GM11168 (cell line): Measurements from ENCODE around the gene KRTAP9-9.
"Not testable (repeated sequence)": the region's sequence is repeated elsewhere in the genome, so short reads cannot be mapped to it uniquely, and the experiment has no call there.

Source experiments
- in situ Hi-C: fragments of 300-500 bp; cut with MboI; formaldehyde crosslinking; loops from one replicate; pipeline ENCODE4 v1.12.0; 2022; ENCODE audit warnings: low sequenced_read_pairs; ENCODE audit not compliant: unreplicated experiment

KRTAP9-9 gene

DNA sequence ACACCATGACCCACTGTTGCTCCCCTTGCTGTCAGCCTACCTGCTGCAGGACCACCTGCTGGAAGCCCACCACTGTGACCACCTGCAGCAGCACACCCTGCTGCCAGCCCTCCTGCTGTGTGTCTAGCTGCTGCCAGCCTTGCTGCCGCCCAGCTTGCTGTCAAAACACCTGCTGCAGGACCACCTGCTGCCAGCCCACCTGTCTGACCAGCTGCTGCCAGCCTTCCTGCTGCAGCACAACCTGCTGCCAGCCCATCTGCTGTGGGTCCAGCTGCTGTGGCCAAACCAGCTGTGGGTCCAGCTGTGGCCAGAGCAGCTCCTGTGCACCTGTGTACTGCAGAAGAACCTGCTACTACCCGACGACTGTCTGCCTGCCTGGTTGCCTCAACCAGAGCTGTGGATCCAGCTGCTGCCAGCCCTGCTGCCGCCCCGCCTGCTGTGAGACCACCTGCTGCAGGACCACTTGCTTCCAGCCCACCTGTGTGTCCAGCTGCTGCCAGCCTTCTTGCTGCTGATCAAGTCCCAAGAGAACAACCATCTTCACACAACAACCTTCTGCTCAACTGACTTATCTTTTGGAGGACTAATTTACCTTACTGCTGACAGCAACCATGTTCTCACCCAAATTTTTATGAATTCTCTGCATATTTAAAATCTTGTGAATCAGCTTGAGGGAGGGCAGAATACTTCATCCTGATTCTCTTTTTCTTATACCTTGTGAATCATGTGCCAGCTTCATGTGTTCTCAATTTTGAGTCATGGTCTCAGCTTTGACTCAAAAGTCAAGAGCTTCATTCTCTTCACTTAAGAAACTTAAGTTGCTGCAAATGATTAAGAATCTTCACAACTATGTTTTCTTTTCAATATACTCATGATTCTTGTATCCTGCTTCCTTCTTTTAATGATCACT, at the start of gene KRTAP9-9:
Gene KRTAP9-9 (plus strand): TSS at position 4 of the 910 bp plus-strand sequence.
- in situ Hi-C loops: not testable (repeated sequence)

DNA sequence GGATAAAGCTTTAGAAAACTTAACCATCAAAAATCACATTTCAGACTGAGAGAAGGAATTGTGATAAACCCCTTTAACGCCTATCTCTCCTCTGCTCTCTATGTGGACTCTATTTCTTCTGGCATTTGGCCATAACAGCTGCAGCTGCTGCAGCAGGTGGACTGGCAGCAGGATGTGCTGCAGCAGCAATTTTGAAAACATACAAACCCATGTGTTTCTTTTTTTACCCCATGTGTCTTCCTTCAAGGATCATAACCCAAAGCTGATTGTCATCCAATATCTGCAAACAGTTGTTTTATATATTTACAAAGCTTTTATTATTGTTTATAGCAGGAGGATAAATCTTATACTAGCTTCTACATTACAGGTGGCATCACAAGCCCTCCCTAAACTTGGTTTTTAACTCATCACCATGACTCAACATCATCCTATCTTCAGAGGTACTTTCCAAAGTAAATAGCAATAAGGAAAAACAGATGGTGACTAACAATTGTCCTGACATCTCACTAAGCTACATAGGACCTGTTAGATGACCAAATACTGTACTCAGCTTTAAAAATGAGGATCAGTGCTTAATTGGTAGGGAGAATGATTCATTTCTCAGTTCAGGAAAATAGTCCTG, 43.2 kb upstream of the KRTAP9-9 start:
- in situ Hi-C loops: no loop called here

DNA sequence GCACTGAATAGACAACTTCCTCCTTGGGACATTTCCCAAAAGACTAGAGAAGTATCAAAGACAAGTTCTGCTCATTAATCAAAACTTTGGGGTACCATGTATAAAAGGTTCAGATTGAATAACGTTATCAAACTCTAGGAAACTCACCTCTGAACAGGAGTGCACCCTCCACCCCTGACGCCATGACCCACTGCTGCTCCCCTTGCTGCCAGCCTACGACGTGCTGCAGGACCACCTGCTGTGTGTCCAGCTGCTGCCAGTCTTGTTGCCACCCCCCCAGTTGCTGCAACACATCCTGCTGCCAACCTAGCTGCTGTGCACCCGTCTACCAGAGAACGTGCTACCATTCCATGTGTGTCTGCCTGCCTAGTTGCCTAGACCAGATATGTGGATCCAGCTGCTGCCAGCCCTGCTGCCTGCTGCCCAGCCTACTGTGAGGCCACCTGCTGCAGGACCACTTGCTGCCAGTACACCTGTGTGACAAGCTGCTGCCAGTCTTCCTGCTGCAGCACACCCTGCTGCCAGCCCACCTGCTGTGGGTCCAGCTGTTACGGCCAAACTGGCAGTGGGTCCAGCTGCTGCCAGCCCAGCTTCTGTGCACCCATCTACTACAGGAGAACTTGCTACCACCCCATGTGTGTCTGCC, 42.5 kb upstream of the KRTAP9-9 start:
- in situ Hi-C loops: no loop called here

DNA sequence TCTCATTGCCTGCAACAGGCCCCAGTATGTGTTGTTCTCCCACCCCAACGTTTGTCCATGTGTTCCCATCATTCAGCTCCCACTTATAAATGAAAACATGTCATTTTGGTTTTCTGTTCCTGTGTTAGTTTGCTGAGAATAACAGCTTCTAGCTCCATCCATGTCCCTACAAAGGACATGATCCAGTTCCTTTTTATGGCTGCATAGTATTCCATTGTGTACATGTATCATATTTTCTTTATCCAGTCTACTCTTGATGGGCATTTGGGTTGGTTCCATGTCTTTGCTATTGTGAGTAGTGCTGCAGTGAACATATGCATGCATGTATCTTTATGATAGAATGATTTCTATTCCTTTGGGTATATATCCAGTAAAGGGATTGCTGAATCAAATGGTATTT, 39.5 kb upstream of the KRTAP9-9 start:
- in situ Hi-C loops: no loop called here

DNA sequence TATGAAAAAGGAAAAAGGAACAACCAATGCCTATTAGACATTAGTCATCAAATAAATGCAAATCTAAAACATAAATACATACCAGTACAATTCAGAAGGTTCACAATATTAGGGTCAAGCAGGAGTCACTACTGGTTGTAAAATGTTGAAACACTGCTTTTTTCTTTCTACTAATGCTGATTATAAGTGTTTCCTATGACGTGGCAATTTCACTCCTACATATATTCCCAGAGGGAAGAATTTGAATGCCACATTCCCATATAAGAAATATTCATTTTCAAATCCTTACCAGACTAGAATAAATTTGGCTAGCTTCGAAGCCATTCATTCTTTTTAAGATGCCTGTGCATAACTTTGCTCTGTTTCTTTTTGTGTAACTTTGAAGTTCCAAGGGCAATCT, 31.4 kb upstream of the KRTAP9-9 start:
- in situ Hi-C loops: no loop called here

DNA sequence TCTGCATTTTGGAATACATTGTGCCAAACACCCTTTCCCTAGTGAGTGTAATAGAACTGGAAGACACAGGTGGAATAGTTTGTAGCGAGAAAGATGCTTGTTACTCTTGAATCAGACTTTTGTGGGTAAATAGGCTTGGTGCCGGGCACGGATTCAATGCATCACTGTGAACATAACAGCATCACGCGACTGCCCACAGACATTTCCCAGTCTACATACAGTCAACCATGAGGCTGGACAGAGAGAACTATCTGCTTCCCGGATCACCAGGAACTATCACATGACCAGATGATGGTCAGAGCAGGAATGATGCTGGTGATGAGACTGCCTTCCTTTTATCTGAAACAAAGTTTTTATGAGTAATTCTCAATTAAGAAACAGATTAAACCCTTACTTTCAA, 29.1 kb upstream of the KRTAP9-9 start:
- in situ Hi-C loops: no loop called here

DNA sequence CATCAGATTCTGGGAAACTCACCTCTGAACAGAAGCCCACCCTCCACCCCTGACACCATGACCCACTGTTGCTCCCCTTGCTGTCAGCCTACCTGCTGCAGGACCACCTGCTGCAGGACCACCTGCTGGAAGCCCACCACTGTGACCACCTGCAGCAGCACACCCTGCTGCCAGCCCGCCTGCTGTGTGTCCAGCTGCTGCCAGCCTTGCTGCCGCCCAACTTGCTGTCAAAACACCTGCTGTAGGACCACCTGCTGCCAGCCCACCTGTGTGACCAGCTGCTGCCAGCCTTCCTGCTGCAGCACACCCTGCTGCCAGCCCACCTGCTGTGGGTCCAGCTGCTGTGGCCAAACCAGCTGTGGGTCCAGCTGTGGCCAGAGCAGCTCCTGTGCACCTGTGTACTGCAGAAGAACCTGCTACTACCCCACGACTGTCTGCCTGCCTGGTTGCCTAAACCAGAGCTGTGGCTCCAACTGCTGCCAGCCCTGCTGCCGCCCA, 28.5 kb upstream of the KRTAP9-9 start, which contains the start of gene KRTAP9-2:
Gene KRTAP9-2 (plus strand): TSS at position 51 of the 498 bp plus-strand sequence. CDS start 7 bp downstream, at position 58.
- in situ Hi-C loops: not testable (repeated sequence)

DNA sequence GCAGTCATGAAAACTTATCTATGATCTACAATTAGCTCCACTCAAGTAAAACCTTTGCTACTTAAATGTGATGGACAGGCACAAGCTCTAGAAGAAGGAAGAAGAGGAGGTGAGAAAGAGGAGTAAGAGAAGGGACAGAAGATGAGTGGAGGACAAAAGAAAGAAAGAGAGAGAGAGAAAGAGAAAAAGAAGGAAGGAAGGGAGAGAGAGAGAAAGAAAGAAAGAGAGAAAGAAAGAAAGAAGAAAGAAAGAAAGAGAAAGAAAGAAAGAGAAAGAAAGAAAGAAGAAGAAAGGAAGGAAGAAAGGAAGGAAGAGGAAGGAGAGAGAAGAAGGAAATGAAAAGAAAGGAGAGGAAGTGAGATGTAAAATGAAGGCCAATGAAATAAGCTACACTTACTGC, 25.1 kb upstream of the KRTAP9-9 start:
- in situ Hi-C loops: no loop called here

DNA sequence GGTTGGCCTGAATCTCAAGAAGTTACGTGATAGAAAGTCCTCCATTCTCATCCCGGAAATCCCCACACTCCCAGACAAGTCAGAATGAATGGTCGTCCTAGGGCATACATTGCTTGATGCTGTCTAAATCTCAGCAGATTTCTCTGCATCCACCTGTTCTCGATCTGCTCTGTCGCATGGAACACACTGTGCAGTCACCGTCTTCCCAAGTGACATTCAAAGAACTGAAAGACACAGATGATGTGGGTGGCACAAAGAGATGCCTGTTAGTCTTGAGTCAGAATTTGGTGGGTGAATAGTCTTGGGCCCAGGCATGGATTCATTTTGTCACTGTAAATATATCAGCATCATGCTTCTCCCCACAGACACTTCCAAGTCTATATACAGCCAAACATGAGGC, 23.5 kb upstream of the KRTAP9-9 start:
- in situ Hi-C loops: no loop called here

DNA sequence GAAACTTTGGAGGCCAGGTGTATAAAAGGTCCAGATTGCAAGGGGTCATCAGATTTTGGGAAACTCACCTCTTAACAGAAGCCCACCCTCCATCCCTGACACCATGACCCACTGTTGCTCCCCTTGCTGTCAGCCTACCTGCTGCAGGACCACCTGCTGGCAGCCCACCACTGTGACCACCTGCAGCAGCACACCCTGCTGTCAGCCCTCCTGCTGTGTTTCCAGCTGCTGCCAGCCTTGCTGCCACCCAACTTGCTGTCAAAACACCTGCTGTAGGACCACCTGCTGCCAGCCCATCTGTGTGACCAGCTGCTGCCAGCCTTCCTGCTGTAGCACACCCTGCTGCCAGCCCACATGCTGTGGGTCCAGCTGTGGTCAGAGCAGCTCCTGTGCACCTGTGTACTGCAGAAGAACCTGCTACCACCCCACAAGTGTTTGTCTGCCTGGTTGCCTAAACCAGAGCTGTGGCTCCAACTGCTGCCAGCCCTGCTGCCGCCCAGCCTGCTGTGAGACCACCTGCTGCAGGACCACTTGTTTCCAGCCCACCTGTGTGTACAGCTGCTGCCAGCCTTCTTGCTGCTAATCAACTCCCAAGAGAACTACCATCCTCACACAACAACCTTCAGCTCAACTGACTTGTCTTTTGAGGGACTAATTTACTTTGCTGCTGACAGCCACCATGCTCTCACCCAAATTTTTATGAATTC, 22.6 kb upstream of the KRTAP9-9 start, which contains the start of gene KRTAP9-3:
Gene KRTAP9-3 (plus strand): TSS at position 51 of the 707 bp plus-strand sequence. CDS start 53 bp downstream, at position 104.
- in situ Hi-C loops: not testable (repeated sequence)

DNA sequence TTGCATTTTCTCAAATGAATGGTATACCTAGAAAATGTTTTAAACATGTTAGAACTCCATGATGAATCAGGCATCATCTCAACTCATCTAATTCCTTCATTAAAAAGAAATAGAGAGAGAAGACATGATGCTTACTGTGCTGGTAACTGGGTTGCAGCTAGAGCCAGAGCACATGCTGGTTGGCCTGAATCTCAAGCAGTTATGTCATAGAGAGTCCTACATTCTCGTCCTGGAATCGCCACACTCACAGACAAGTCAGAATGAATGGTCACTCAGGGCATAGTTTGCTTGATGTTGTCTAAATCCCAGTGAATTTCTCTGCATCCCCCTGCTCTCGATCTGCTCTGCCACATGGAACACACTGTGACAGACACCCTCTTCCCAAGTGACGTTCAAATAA, 18.1 kb upstream of the KRTAP9-9 start:
- in situ Hi-C loops: not testable (repeated sequence)

DNA sequence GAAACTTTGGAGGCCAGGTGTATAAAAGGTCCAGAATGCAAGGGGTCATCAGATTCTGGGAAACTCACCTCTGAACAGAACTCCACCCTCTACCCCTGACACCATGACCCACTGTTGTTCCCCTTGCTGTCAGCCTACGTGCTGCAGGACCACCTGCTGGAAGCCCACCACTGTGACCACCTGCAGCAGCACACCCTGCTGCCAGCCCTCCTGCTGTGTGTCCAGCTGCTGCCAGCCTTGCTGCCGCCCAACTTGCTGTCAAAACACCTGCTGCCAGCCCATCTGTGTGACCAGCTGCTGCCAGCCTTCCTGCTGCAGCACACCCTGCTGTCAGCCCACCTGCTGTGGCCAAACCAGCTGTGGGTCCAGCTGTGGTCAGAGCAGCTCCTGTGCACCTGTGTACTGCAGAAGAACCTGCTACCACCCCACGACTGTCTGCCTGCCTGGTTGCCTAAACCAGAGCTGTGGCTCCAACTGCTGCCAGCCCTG, 17.2 kb upstream of the KRTAP9-9 start, which contains the start of gene KRTAP9-8:
Gene KRTAP9-8 (plus strand): TSS at position 51 of the 489 bp plus-strand sequence. CDS start 53 bp downstream, at position 104.
- in situ Hi-C loops: not testable (repeated sequence)

DNA sequence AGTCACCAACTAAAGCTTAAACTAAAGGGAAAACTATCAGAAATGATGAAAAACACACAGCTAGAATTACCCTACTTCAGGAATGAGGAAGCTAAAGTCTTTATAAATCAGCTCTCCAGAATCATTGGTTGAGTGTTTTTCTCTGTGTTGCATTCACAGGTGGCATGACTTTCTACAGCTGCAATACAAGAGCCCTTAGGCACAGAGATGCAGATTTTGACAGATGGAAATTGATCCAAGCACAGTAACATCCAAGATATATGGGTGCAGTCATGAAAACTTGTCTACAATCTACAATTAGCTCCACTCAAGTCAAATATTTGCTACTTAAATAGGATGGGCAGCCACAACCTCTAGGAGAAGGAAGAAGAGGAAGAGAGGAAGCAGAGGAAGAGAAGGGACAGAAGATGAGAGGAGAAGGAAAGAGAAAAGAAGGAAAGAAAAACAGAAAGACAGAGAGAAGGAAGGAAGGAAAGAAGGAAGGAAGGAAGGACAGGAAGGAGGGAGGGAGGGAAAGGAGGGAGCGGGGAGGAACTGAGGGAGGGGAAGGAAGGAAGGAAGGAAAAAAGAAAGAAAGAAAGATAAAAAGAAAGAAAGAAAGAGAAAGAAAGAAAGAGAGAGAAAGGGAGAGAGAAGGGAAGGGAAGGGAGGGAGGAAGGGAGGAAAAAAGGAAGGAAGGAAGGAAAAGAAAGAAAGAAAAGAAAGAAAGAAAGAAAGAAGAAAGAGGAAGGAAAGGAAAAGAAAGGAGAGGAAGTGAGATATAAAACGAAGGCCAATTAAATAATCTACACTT, 8.0 kb upstream of the KRTAP9-9 start:
- in situ Hi-C loops: not testable (repeated sequence)

DNA sequence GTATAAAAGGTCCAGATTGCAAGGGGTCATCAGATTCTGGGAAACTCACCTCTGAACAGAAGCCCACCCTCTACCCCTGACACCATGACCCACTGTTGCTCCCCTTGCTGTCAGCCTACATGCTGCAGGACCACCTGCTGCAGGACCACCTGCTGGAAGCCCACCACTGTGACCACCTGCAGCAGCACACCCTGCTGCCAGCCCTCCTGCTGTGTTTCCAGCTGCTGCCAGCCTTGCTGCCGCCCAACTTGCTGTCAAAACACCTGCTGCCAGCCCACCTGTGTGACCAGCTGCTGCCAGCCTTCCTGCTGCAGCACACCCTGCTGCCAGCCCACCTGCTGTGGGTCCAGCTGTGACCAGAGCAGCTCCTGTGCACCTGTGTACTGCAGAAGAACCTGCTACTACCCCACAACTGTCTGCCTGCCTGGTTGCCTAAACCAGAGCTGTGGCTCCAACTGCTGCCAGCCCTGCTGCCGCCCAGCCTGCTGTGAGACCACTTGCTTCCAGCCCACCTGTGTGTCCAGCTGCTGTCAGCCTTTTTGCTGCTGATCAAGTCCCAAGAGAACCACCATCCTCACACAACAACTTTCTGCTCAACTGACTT, 5.4 kb upstream of the KRTAP9-9 start, which contains the start of gene KRTAP9-4:
Gene KRTAP9-4 (plus strand): TSS at position 51 of the 604 bp plus-strand sequence. CDS start 34 bp downstream, at position 85.
- in situ Hi-C loops: not testable (repeated sequence)

DNA sequence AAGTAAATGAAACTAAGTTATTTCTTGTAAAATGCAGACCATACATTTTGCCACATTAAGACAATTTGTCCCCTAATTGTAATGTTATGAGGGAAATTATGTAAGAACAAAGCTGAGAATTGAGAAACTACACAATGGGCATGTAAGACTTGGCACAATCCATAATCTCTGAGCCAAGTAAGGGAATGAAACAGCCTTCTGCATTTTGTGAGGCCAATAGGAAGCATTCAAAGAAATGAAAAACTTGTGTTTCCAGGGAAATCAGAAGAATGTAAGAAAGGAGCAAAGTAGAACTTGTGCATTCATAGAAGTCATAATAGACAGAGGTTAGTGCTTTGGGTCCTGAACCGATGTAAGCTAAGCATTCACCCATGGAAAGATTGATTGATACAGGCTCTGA, 3.9 kb upstream of the KRTAP9-9 start:
- in situ Hi-C loops: no loop called here

DNA sequence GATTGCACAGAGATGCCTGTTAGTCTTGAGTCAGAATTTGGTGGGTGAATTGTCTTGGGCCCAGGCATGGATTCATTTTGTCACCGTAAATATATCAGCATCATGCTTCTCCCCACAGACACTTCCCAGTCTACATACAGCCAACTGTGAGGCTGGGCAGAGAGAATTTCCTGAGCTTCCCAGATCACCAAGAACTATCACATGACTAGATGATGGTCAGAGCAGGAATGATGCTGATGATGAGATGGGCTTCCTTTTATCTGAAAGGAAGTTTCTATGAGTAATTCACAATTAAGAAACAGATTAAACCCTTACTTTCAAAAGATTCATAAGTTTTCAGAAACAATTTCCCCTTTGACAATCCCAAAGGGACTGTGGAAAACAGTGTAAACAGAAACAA, 323 bp upstream of the KRTAP9-9 start:
- in situ Hi-C loops: no loop called here

DNA sequence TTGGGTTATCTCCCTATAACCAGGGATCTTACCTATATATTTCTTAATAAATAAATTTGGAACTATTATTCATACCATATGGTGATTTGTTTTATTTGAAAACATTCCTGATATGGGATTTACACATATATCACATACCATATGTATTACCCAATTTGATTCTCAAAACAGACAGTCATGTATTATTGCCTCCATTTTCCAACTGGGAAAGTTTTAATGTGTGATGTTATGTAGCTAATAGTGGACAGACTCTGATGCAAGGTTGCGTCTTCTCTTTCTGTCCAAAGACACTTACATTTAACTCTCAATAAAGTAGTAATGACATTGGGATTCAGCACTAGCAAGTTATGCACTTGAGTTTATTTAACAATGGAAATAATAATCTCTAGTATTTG, 1.1 kb downstream of the KRTAP9-9 start:
- in situ Hi-C loops: no loop called here

DNA sequence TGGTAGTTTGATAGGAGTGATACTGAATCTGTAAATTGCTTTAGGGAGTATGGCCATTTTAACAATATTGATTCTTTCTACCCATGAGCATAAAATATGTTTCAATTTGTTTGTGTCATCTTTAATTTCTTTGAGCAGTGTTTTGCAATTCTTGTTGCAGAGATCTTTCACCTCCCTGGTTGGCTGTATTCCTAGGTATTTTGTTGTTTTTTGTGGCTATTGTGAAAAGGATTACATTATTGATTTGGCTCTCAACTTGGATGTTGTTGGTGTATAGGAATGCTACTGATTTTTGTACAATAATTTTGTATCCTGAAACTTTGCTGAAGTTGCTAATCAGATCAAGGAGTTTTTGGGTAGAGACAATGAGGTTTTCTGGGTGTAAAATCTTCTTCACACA, 3.2 kb downstream of the KRTAP9-9 start:
- in situ Hi-C loops: no loop called here
